IMR-90 (cell line): ENCODE results near the gene MRPL34. TPM values are rescaled to one million over a fixed set of nuclear protein-coding genes. Genes with fewer than 3 reads are reported as not detected.
"Not testable (repeated sequence)": the region's sequence is repeated elsewhere in the genome, so short reads cannot be mapped to it uniquely, and the experiment has no call there.

Experiments
- ATAC-seq: fragments of 200-7000 bp; cut with Tn5 transposase; 2 replicates; pipeline ENCODE4 v1.9.1; 2020; ENCODE audit warnings: low read depth, mild to moderate bottlenecking, moderate library complexity
- BruUV-seq: library from RNA; stranded (reverse); fragments of 400-500 nt; replicated peaks from 2 replicates; lab custom pipeline; 2021; lab: Mats Ljungman, UMichigan
- CTCF ChIA-PET: fragments of 300-600 bp; formaldehyde crosslinking; extraction: SDS; loops from one replicate; lab custom pipeline; 2021; ENCODE audit warnings: antibody characterized with exemption; lab: Yijun Ruan, JAX
- POLR2A ChIA-PET: fragments of 300-600 bp; sonication (Branson Sonifier 250); formaldehyde crosslinking; loops from one replicate; lab custom pipeline; 2022; ENCODE audit warnings: antibody characterized with exemption; ENCODE audit not compliant: unreplicated experiment; lab: Charles Lee
- DNase-seq: peaks from one replicate; pipeline ENCODE4 v3.0.0; 2013
- H2AFZ ChIP-seq: replicated peaks from 2 replicates; pipeline ENCODE3; 2013; ENCODE audit warnings: low read length, mild to moderate bottlenecking; ENCODE audit not compliant: poor library complexity
- H2AK5ac ChIP-seq: 2 replicates; pipeline ENCODE4 v1.6.1; 2013; ENCODE audit warnings: low read depth, low read length, inconsistent platforms
- H2AK9ac ChIP-seq: replicated peaks from 2 replicates; pipeline ENCODE3; 2013; ENCODE audit warnings: mild to moderate bottlenecking, low read depth, low read length, moderate library complexity; ENCODE audit not compliant: poor library complexity
- H2BK120ac ChIP-seq: 2 replicates; pipeline ENCODE4 v1.6.1; 2013; ENCODE audit warnings: low read depth, low read length, inconsistent platforms
- H2BK15ac ChIP-seq: 3 replicates; pipeline ENCODE4 v1.6.1; 2013; ENCODE audit warnings: low read depth, low read length, inconsistent platforms
- H2BK20ac ChIP-seq: 2 replicates; pipeline ENCODE4 v1.6.1; 2013; ENCODE audit warnings: low read depth, mild to moderate bottlenecking, inconsistent platforms, low read length, moderate library complexity
- H2BK5ac ChIP-seq: 2 replicates; pipeline ENCODE4 v1.6.1; 2013; ENCODE audit warnings: mild to moderate bottlenecking, low read depth, low read length, inconsistent platforms; ENCODE audit not compliant: poor library complexity, severe bottlenecking
- H3K14ac ChIP-seq: replicated peaks from 2 replicates; pipeline ENCODE4 v1.6.1; 2013; ENCODE audit warnings: low read depth, low read length, inconsistent platforms
- H3K18ac ChIP-seq: 2 replicates; pipeline ENCODE4 v1.6.1; 2013; ENCODE audit warnings: low read depth, low read length, control low read depth
- H3K23ac ChIP-seq: 2 replicates; pipeline ENCODE4 v1.6.1; 2013; ENCODE audit warnings: low read depth, low read length, inconsistent platforms
- H3K27ac ChIP-seq: 2 replicates; pipeline ENCODE4 v1.5.1; 2013; ENCODE audit warnings: mild to moderate bottlenecking, control low read depth, low read length; ENCODE audit not compliant: insufficient read depth
- H3K27me3 ChIP-seq: 2 replicates; pipeline ENCODE4 v1.6.1; 2013; ENCODE audit warnings: low read length; ENCODE audit not compliant: control insufficient read depth, insufficient read depth
- H3K36me3 ChIP-seq: 2 replicates; pipeline ENCODE4 v1.6.1; 2013; ENCODE audit warnings: low read length, mixed read lengths; ENCODE audit not compliant: control insufficient read depth, insufficient read depth
- H3K4ac ChIP-seq: 2 replicates; pipeline ENCODE4 v1.6.1; 2013; ENCODE audit warnings: low read depth, low read length, inconsistent platforms
- H3K4me1 ChIP-seq: 2 replicates; pipeline ENCODE4 v1.6.1; 2013; ENCODE audit warnings: low read length, mixed read lengths; ENCODE audit not compliant: control insufficient read depth, insufficient read depth
- H3K4me2 ChIP-seq: 2 replicates; pipeline ENCODE4 v1.6.1; 2013; ENCODE audit warnings: low read depth, mild to moderate bottlenecking, control low read depth, low read length, moderate library complexity
- H3K4me3 ChIP-seq: 2 replicates; pipeline ENCODE4 v1.5.1; 2013; ENCODE audit warnings: low read depth, mild to moderate bottlenecking, control low read depth, low read length, moderate library complexity; ENCODE audit not compliant: insufficient read depth
- H3K56ac ChIP-seq: 2 replicates; pipeline ENCODE4 v1.6.1; 2013; ENCODE audit warnings: low read length, inconsistent platforms; ENCODE audit not compliant: insufficient read depth; ENCODE audit errors: extremely low read depth
- H3K79me1 ChIP-seq, 2 experiments: 2 replicates each; pipeline ENCODE4 v1.6.1; 2013; ENCODE audit warnings: low read length in 2 of 2, inconsistent platforms in 1 of 2, low read depth in 1 of 2
- H3K9ac ChIP-seq: 2 replicates; pipeline ENCODE4 v1.6.1; 2013; ENCODE audit warnings: low read depth, low read length, control low read depth
- H3K9me1 ChIP-seq: 2 replicates; pipeline ENCODE4 v1.6.1; 2013; ENCODE audit warnings: low read length, inconsistent platforms; ENCODE audit not compliant: insufficient read depth
- H3K9me3 ChIP-seq: 2 replicates; pipeline ENCODE4 v1.6.1; 2013; ENCODE audit warnings: low read length; ENCODE audit not compliant: control insufficient read depth, insufficient read depth
- H4K20me1 ChIP-seq: 2 replicates; pipeline ENCODE4 v1.6.1; 2013; ENCODE audit warnings: low read length, inconsistent platforms; ENCODE audit not compliant: insufficient read depth
- H4K5ac ChIP-seq: 2 replicates; pipeline ENCODE4 v1.6.1; 2013; ENCODE audit warnings: mild to moderate bottlenecking, low read depth, low read length, control low read depth
- H4K8ac ChIP-seq, 2 experiments: 2 replicates each; pipeline ENCODE4 v1.6.1; 2013; ENCODE audit warnings: low read depth in 2 of 2, low read length in 2 of 2, control low read depth in 1 of 2, inconsistent platforms in 1 of 2
- H4K91ac ChIP-seq: 2 replicates; pipeline ENCODE4 v1.6.1; 2013; ENCODE audit warnings: low read depth, low read length, inconsistent platforms; ENCODE audit not compliant: insufficient read depth
- WGBS, 2 experiments: methylation state at CpG; one replicate each; pipeline versions ENCODE4 v1.1.5 to v1.1.7; 2013; ENCODE audit warnings: missing lambda C conversion rate in 2 of 2; ENCODE audit not compliant: insufficient read length in 1 of 2; ENCODE audit errors: extremely low coverage in 2 of 2; 5-methylcytosine and 5-hydroxymethylcytosine counted together
- dilution Hi-C: fragments of 300-500 bp; cut with HindIII; formaldehyde crosslinking; loops from one replicate; pipeline ENCODE4 v1.14.3; 2018; ENCODE audit warnings: low sequenced_read_pairs; ENCODE audit not compliant: unreplicated experiment
- in situ Hi-C: fragments of 300-500 bp; cut with MboI; formaldehyde crosslinking; loops from 3 replicates; pipeline ENCODE4 v1.14.3; 2019; ENCODE audit warnings: low sequenced_read_pairs, inconsistent platforms, mixed read lengths
- intact Hi-C: fragments of 100-400 bp; cut with micrococcal nuclease; formaldehyde crosslinking; loops from 2 replicates; pipeline ENCODE4 v1.10.0; 2022
- polyA plus RNA-seq, 3 experiments: library from polyadenylated mRNA; depleted of rRNA; stranded (reverse); fragments of >200 nt; gene quantifications; 2 replicates each; pipeline ENCODE4 v1.2.3, GENCODE V29; 2012; ENCODE audit warnings: low replicate concordance in 1 of 3
- total RNA-seq: library from RNA; depleted of rRNA; stranded (reverse); fragments of >200 nt; gene quantifications from 2 replicates; pipeline ENCODE4 v1.2.3, GENCODE V29; 2012

The MRPL34 gene
- total and polyA plus RNA-seq, 2 of the 4 experiments (the other 2 are of a cell fraction): 7.3 to 37.0 TPM

- H4K20me1 ChIP-seq, CTCF ChIA-PET, H3K4me3 ChIP-seq, H3K9me1 ChIP-seq, POLR2A ChIA-PET, H3K9me3 ChIP-seq, H3K18ac ChIP-seq, H3K27ac ChIP-seq, H2BK20ac ChIP-seq, H3K9ac ChIP-seq, H3K14ac ChIP-seq, H4K5ac ChIP-seq, intact Hi-C loops, H2AFZ ChIP-seq, dilution Hi-C loops, H3K79me1 ChIP-seq, H2BK5ac ChIP-seq, H2AK5ac ChIP-seq, H2AK9ac ChIP-seq, H3K27me3 ChIP-seq, ATAC-seq, H3K4ac ChIP-seq, DNase-seq, H4K91ac ChIP-seq, H3K56ac ChIP-seq, H3K4me1 ChIP-seq, BruUV-seq, in situ Hi-C loops, H2BK120ac ChIP-seq, H3K23ac ChIP-seq, H4K8ac ChIP-seq, H3K4me2 ChIP-seq, H2BK15ac ChIP-seq: not testable (repeated sequence)
- peaks cover 44% of the 10 kb centered on the region for H3K36me3 ChIP-seq
- WGBS, 2 experiments: no CpG with 5 or more reads among the region's 3 CpGs
These were observed 30.8 kb upstream of the MRPL34 start for GRCh38 chr19:17274892-17275291.
